Aorta (tissue), 5 donors: ENCODE measurements around the gene REXO4. TPM values are rescaled to one million over a fixed set of nuclear protein-coding genes. Genes with fewer than 3 reads are reported as not detected.
A peak's percentile ranks its signal among the peaks of the same experiment; 100 is the strongest.

ENCODE experiments used
- ATAC-seq: fragments of 200-7000 bp; cut with Tn5 transposase; one replicate; pipeline ENCODE4 v1.9.1; 2022; ENCODE audit warnings: moderate library complexity; ENCODE audit not compliant: low FRiP score
- DNase-seq, 2 donors: peaks; one replicate each; pipeline ENCODE4 v3.0.0-alpha.2; 2020
- H3K27ac ChIP-seq, 2 donors: one replicate each; pipeline ENCODE4 v1.5.1; 2013; ENCODE audit warnings: low read length in 2 of 2, mild to moderate bottlenecking in 2 of 2, moderate library complexity in 2 of 2, control low read depth in 1 of 2, inconsistent platforms in 1 of 2, low read depth in 1 of 2
- H3K27me3 ChIP-seq, 2 donors: one replicate each; pipeline ENCODE4 v1.6.1; 2013; ENCODE audit warnings: control low read depth in 1 of 2, low read length in 1 of 2, mild to moderate bottlenecking in 1 of 2, moderate library complexity in 1 of 2; ENCODE audit not compliant: insufficient read depth in 2 of 2, control insufficient read depth in 1 of 2
- H3K36me3 ChIP-seq, 2 donors: one replicate each; pipeline ENCODE4 v1.6.1; 2013; ENCODE audit warnings: control low read depth in 1 of 2, low read length in 1 of 2, mild to moderate bottlenecking in 1 of 2; ENCODE audit not compliant: insufficient read depth in 2 of 2, control insufficient read depth in 1 of 2
- H3K4me1 ChIP-seq, 2 donors: one replicate each; pipeline ENCODE4 v1.6.1; 2013; ENCODE audit warnings: low read length in 2 of 2, control low read depth in 1 of 2, mild to moderate bottlenecking in 1 of 2, moderate library complexity in 1 of 2; ENCODE audit not compliant: insufficient read depth in 2 of 2, control insufficient read depth in 1 of 2
- H3K4me3 ChIP-seq, 2 donors: one replicate each; pipeline ENCODE4 v1.5.1; 2013; ENCODE audit warnings: low read length in 2 of 2, control low read depth in 1 of 2, mild to moderate bottlenecking in 1 of 2
- H3K9me3 ChIP-seq: one replicate; pipeline ENCODE4 v1.6.1; 2013; ENCODE audit warnings: mild to moderate bottlenecking, low read length; ENCODE audit not compliant: control insufficient read depth
- WGBS, 2 donors: extraction: QIAGEN DNeasy Blood & Tissue Kit; methylation state at CpG; one replicate each; pipeline ENCODE4 v1.1.7; 2013; 5-methylcytosine and 5-hydroxymethylcytosine counted together
- intact Hi-C, 2 donors: fragments of 100-400 bp; cut with DNase I; formaldehyde crosslinking; loops; one replicate each; pipeline versions ENCODE4 v1.14.2 to v1.15.0; 2022
- long read RNA-seq, 2 donors: library from polyadenylated mRNA; unstranded; transcript quantifications; one replicate each; pipeline ENCODE4 v2.0.0, GENCODE V29; 2020 to 2021
- polyA plus RNA-seq, 2 donors: library from polyadenylated mRNA; stranded (reverse); fragments of 200-250 nt; gene quantifications; one replicate each; pipeline ENCODE4 v1.2.3, GENCODE V29; 2013
- total RNA-seq, 2 donors: library from RNA; stranded (reverse); fragmentation: NEBNext Ultra II Directional; extraction: Animal tissue kit (Norgen Biotek cat#: 25700); gene quantifications; one replicate each; pipeline ENCODE4 v1.2.1, GENCODE V29; 2021
- donor health status: healthy with polysubstance abuse.
- donor health status: Bipolar disorder and iron deficiency.
- donor health status: DM: no; HTN: no; CAD: no.
- donor health status: DM: no; HTN: no; CAD: no.
- donor health status: DM: yes; HTN: yes; CAD: no.

REXO4 gene
- 10 to 100 TPM; 10.8 to 19.1 TPM for total RNA-seq
- 10 to 100 TPM; 13.5 to 15.0 TPM for polyA plus RNA-seq
- long read RNA-seq, donor 1, transcript REXO4-202 (8 exons, 2,360 nt), result major isoform, 10 of 20 reads
- long read RNA-seq, donor 1, partial matches to known transcripts, result 5 of 20 reads
- long read RNA-seq, donor 1, other reads (novel, unspliced or antisense), result 5 of 20 reads
- long read RNA-seq, donor 2, transcript REXO4-202 (8 exons, 2,360 nt), result major isoform, 17 of 26 reads
- long read RNA-seq, donor 2, partial matches to known transcripts, result 4 of 26 reads
- long read RNA-seq, donor 2, other reads (novel, unspliced or antisense), result 5 of 26 reads

- Histone ChIP-seq H3K4me3 (peak within 1 kb of the TSS; percentile 61), H3K9me3 (no peaks in the 10 kb centered on the region), H3K27ac (peak within 1 kb of the TSS in 1 of 2 donors; percentile 18), H3K36me3 (no peaks in the 10 kb centered on the region), H3K27me3 (no peaks in the 10 kb centered on the region), H3K4me1 (no peaks in the 10 kb centered on the region)
- peak; percentile 93 for ATAC-seq
- intact Hi-C loops, result loop anchor here (5.0 to 10.0 kb wide), 4 partner anchors 40 to 63 kb away; partner anchors contain the start of genes SURF1 (in 2 of the 2), SURF2 (in 2 of the 2), CACFD1 (in 1 of the 2) and SLC2A6 (in 1 of the 2)
- 2 to 5% methylated on average over 72 to 75 of the region's 75 CpGs for WGBS, 2 donors
- peak; percentile 85 to 92 for DNase-seq
Observed at GRCh38 chr9:133417541-133418461, at the start of gene REXO4. Gene REXO4 (minus strand): TSS chr9:133418010. CDS start chr9:133417844, 166 bp downstream.

GRCh38 chr9:133467101-133467500, 49.3 kb upstream of the REXO4 start:
- no peaks in the 10 kb centered on the region for H3K27me3 ChIP-seq
- intact Hi-C loops, result no loop called here
- H3K27ac ChIP-seq, result no peak overlapping the region
- no peaks in the 10 kb centered on the region for H3K9me3 ChIP-seq
- no peak for ATAC-seq
- H3K4me3 ChIP-seq, result no peak overlapping the region
- H3K36me3 ChIP-seq, result peaks cover 0 to 3% of the 10 kb centered on the region in 2 donors
- no peak for DNase-seq
- WGBS, 2 donors, result 77 to 86% methylated on average over 10 of the region's 10 CpGs
- no peaks in the 10 kb centered on the region for H3K4me1 ChIP-seq

- WGBS, 2 donors, result 81 to 84% methylated on average over 6 of the region's 6 CpGs
- H3K4me1 ChIP-seq, result no peaks in the 10 kb centered on the region
- H3K27ac ChIP-seq, result no peak overlapping the region
- peaks cover 0 to 3% of the 10 kb centered on the region in 2 donors for H3K36me3 ChIP-seq
- ATAC-seq (no peak), DNase-seq (no peak)
- no peak overlapping the region for H3K4me3 ChIP-seq
- no peaks in the 10 kb centered on the region for H3K27me3 ChIP-seq
- intact Hi-C loops, result no loop called here
- H3K9me3 ChIP-seq, result no peaks in the 10 kb centered on the region
Observed at GRCh38 chr9:133465984-133466383, 48.2 kb upstream of the REXO4 start.

DNA sequence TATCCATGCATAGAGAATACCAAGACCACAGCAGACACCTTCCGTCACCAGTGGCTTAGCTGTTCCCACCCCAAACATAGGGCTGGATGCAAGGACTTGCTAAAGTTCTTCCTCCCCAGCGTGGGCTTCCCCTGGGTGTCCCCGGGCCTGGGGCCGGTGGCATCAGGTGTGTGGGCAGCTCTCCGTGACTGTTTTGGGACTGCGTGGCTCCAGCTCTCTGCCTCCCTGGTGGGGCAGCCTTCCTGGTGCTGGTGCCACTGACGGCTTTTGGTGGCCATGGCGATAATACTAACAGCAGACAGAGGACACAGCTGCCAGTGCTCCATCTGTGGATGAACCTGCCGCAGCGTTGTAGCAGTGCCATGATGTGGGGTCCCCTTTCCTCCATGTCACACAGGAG, 46.8 kb upstream of the REXO4 start:
- no peak overlapping the region for H3K4me3 ChIP-seq
- no peak overlapping the region for H3K27ac ChIP-seq
- 94 to 95% methylated on average over 10 of the region's 10 CpGs for WGBS, 2 donors
- no peak for ATAC-seq
- no peaks in the 10 kb centered on the region for H3K4me1 ChIP-seq
- intact Hi-C loops, result no loop called here
- H3K9me3 ChIP-seq, result no peaks in the 10 kb centered on the region
- H3K27me3 ChIP-seq, result no peaks in the 10 kb centered on the region
- no peak for DNase-seq
- H3K36me3 ChIP-seq, result peaks cover 0 to 3% of the 10 kb centered on the region in 2 donors

GRCh38 chr9:133463864-133464615, 46.2 kb upstream of the REXO4 start:
- Histone ChIP-seq H3K9me3 (no peaks in the 10 kb centered on the region), H3K27ac (no peak overlapping the region), H3K27me3 (no peaks in the 10 kb centered on the region), H3K4me3 (no peak overlapping the region), H3K4me1 (no peaks in the 10 kb centered on the region), H3K36me3 (peaks cover 0 to 3% of the 10 kb centered on the region in 2 donors)
- intact Hi-C loops, result no loop called here
- WGBS, 2 donors, result 83 to 85% methylated on average over 24 of the region's 24 CpGs
- DNase-seq, result no peak
- ATAC-seq, result no peak

- intact Hi-C loops, result no loop called here
- Histone ChIP-seq H3K27ac (no peak overlapping the region), H3K4me1 (no peaks in the 10 kb centered on the region), H3K9me3 (no peaks in the 10 kb centered on the region), H3K36me3 (no peaks in the 10 kb centered on the region), H3K4me3 (no peak overlapping the region), H3K27me3 (no peaks in the 10 kb centered on the region)
- ATAC-seq (no peak), DNase-seq (no peak)
- WGBS, 2 donors, result 85 to 89% methylated on average over 20 to 22 of the region's 22 CpGs
Observed at GRCh38 chr9:133463234-133463863, 45.5 kb upstream of the REXO4 start.

- Histone ChIP-seq H3K36me3 (no peaks in the 10 kb centered on the region), H3K4me1 (no peaks in the 10 kb centered on the region), H3K27me3 (no peaks in the 10 kb centered on the region), H3K9me3 (no peaks in the 10 kb centered on the region), H3K4me3 (no peak overlapping the region), H3K27ac (no peak overlapping the region)
- intact Hi-C loops, result no loop called here
- ATAC-seq, result no peak
- whole genome bisulfite sequencing, 2 donors, result 82 to 86% methylated on average over 4 of the region's 4 CpGs
- DNase-seq, result no peak
Observed at GRCh38 chr9:133461975-133462374, 44.2 kb upstream of the REXO4 start.
